ENCODE measurements around the gene CTIF.

CTIF gene

DNA sequence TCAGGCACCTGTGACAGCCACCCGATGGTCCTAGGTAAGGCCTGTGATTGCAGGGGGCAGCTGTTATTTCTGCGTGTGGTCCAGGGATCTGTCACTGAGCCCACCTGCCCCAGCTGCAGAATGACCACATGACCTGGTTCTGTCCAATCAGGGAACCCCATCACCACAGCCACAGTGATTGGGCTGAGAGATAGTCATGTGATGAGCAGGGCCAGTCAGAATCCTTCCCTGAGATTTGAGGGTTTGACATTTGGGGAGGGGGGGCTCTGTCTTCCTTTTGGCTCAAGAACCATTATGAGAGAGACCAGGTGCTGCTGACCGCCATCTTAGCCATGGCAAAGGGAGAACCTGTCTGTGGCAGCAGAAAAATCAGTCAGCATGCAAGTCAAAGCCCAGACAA, 264.7 kb downstream of the CTIF start:
- Histone ChIP-seq H3K79me2 (ENCODE audit: insufficient read depth, low read length) (no peaks in the 10 kb centered on the region), H3F3A (ENCODE audit: insufficient read depth) (no peaks in the 10 kb centered on the region), H3K36me3 (ENCODE audit: low read length) (no peaks in the 10 kb centered on the region), H2AFZ (ENCODE audit: low read depth, low read length, severe bottlenecking) (no peak overlapping the region), H3K9me3 (ENCODE audit: insufficient read depth, low read length) (no peaks in the 10 kb centered on the region), H3K4me2 (ENCODE audit: low read depth, low read length, poor library complexity, severe bottlenecking) (no peak overlapping the region), H4K20me1 (ENCODE audit: low read depth, low read length) (no peaks in the 10 kb centered on the region), H3K9ac (ENCODE audit: low read length) (no peak overlapping the region), H3K27me3 (ENCODE audit: low read length) (no peaks in the 10 kb centered on the region), H3K27ac (ENCODE audit: low read depth, low read length) (no peak overlapping the region), H3K4me3 (ENCODE audit: insufficient read depth, low read length, poor library complexity, severe bottlenecking) (no peak overlapping the region), H3K9me2 (replicated peaks; ENCODE audit: insufficient read depth, low read length) (no peaks in the 10 kb centered on the region)
- TF ChIP-seq, protein P1, sequence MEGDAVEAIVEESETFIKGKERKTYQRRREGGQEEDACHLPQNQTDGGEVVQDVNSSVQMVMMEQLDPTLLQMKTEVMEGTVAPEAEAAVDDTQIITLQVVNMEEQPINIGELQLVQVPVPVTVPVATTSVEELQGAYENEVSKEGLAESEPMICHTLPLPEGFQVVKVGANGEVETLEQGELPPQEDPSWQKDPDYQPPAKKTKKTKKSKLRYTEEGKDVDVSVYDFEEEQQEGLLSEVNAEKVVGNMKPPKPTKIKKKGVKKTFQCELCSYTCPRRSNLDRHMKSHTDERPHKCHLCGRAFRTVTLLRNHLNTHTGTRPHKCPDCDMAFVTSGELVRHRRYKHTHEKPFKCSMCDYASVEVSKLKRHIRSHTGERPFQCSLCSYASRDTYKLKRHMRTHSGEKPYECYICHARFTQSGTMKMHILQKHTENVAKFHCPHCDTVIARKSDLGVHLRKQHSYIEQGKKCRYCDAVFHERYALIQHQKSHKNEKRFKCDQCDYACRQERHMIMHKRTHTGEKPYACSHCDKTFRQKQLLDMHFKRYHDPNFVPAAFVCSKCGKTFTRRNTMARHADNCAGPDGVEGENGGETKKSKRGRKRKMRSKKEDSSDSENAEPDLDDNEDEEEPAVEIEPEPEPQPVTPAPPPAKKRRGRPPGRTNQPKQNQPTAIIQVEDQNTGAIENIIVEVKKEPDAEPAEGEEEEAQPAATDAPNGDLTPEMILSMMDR (IDR thresholded peaks at IDR 0.05; ENCODE audit: insufficient read depth, low read length, poor library complexity, severe bottlenecking): no peak
- no peak for TF ChIP-seq EZH2phosphoT487 (conservative IDR thresholded peaks at IDR 0.05; ENCODE audit: low read length)

DNA sequence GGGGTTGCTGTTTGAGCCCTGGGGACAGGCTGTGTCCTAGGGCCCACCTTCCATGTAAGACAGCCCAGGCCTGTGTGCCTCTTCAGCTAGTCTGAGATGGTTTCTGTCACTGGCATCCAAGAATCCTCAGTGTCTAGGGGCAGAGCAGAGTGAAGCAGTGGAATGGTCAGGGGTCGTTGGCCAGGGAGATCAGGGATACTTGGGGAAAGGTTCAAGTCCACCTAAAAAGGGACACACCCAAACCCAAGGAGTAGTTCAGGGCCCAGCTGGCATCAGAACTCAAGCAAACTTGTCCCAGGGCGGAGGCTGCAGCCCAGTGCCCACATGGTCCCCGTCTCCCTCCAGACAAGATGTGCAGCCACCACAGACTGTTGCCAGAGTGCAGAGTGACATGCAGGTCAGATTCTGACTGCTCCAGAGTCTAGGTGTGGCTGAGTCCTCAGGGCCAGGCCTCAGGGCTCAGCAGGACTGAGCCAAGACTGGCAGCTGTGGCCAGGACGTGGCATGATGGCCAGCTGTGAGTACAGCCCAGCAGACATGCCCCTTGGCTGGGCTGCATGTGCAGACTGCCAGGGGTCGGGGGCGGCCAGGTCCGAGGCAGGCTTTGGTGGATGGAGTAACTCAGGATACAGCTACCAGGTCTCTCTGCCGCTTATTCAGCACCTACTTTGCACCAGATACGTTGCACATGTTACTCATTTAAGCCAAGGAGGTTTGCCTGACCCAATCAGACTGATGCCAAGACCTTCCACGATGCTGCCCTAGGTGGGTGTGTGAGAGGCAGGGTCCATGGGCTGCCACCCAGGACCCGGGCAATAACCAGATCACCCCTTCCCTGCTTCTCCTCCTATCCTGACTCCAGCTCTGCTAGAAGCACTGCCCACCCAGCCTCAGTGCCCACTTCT, 265.4 kb downstream of the CTIF start:
- H3K79me2 ChIP-seq (ENCODE audit: insufficient read depth, low read length): no peaks in the 10 kb centered on the region
- no peaks in the 10 kb centered on the region for H3F3A ChIP-seq (ENCODE audit: insufficient read depth)
- H3K9me2 ChIP-seq (replicated peaks; ENCODE audit: insufficient read depth, low read length): no peaks in the 10 kb centered on the region
- no peaks in the 10 kb centered on the region for H4K20me1 ChIP-seq (ENCODE audit: low read depth, low read length)
- H2AFZ ChIP-seq (ENCODE audit: low read depth, low read length, severe bottlenecking): no peak overlapping the region
- no peak overlapping the region for H3K4me2 ChIP-seq (ENCODE audit: low read depth, low read length, poor library complexity, severe bottlenecking)
- no peak overlapping the region for H3K9ac ChIP-seq (ENCODE audit: low read length)
- no peaks in the 10 kb centered on the region for H3K27me3 ChIP-seq (ENCODE audit: low read length)
- no peaks in the 10 kb centered on the region for H3K36me3 ChIP-seq (ENCODE audit: low read length)
- no peaks in the 10 kb centered on the region for H3K9me3 ChIP-seq (ENCODE audit: insufficient read depth, low read length)
- no peak overlapping the region for H3K27ac ChIP-seq (ENCODE audit: low read depth, low read length)
- no peak overlapping the region for H3K4me3 ChIP-seq (ENCODE audit: insufficient read depth, low read length, poor library complexity, severe bottlenecking)
- TF ChIP-seq, protein P1 (IDR thresholded peaks at IDR 0.05; ENCODE audit: insufficient read depth, low read length, poor library complexity, severe bottlenecking): no peak
- TF ChIP-seq EZH2phosphoT487 (conservative IDR thresholded peaks at IDR 0.05; ENCODE audit: low read length): no peak

DNA sequence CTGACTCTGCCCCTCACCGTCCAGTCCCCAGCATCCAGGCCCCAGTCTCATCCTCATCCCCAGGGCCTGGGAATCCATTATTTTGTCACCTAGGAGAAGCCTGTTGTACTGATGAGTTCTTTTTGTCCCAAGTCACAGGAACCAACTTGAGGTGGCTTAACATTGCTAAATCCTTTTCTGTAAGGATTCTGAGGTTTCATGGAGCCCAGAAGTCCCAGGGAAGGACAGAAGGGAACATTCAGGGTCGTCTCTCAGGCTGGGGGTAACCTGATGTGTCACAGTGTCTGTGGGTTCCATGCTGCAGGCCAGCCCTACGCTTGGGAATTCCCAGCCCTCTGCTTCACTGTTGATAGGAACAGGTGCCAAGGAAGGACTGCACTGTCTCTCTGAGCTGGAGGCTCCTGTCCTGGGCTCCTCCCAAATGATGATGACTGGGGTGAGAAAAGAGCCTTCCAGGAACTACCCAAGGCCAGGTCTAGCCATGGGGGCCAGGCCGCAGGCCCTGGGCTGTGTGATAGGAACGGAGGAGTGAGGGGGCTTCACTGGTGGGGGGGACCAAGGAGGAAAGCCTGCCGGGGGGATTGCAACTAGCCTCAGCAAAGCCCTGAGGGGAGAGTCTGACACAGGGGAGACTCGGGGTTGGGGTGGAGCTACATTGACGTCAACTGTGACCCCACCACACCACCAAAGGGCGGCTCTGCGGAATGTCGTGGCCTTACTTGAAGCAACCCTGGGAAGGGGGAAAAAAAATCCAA, 266.2 kb downstream of the CTIF start:
- Histone ChIP-seq H3K9me2 (replicated peaks; ENCODE audit: insufficient read depth, low read length) (no peaks in the 10 kb centered on the region), H4K20me1 (ENCODE audit: low read depth, low read length) (no peaks in the 10 kb centered on the region), H2AFZ (ENCODE audit: low read depth, low read length, severe bottlenecking) (no peak overlapping the region), H3K4me3 (ENCODE audit: insufficient read depth, low read length, poor library complexity, severe bottlenecking) (no peak overlapping the region), H3K27ac (ENCODE audit: low read depth, low read length) (no peak overlapping the region), H3F3A (ENCODE audit: insufficient read depth) (no peaks in the 10 kb centered on the region), H3K79me2 (ENCODE audit: insufficient read depth, low read length) (no peaks in the 10 kb centered on the region), H3K27me3 (ENCODE audit: low read length) (no peaks in the 10 kb centered on the region), H3K9ac (ENCODE audit: low read length) (no peak overlapping the region), H3K9me3 (ENCODE audit: insufficient read depth, low read length) (no peaks in the 10 kb centered on the region), H3K36me3 (ENCODE audit: low read length) (no peaks in the 10 kb centered on the region), H3K4me2 (ENCODE audit: low read depth, low read length, poor library complexity, severe bottlenecking) (no peak overlapping the region)
- no peak for TF ChIP-seq EZH2phosphoT487 (conservative IDR thresholded peaks at IDR 0.05; ENCODE audit: low read length)
- TF ChIP-seq, protein P1 (IDR thresholded peaks at IDR 0.05; ENCODE audit: insufficient read depth, low read length, poor library complexity, severe bottlenecking): no peak
